ENCODE results near the gene DIRAS2. TPM values are rescaled to one million over a fixed set of nuclear protein-coding genes. Genes with fewer than 3 reads are reported as not detected.

DIRAS2 gene
- total RNA-seq, 3 donors from 2014 or later (not counting 1 experiment from before 2014, with no cell fraction given), result not detected

- ATAC-seq (no peak), DNase-seq (no peak)
- Histone ChIP-seq H3K4me3 (ENCODE audit: low read length) (no peak overlapping the region), H3K27me3 (ENCODE audit: control insufficient read depth, insufficient read depth, low read length) (no peaks in the 10 kb centered on the region), H3K36me3 (ENCODE audit: control insufficient read depth, insufficient read depth, low read length) (no peaks in the 10 kb centered on the region), H3K9me3 (ENCODE audit: control insufficient read depth, insufficient read depth, low read length) (no peaks in the 10 kb centered on the region), H3K4me1 (ENCODE audit: control insufficient read depth, insufficient read depth, low read length) (no peaks in the 10 kb centered on the region), H3K27ac (ENCODE audit: low read length) (no peak overlapping the region)
- Mint-ChIP-seq H3K27me3 (ENCODE audit: low read depth in 2 of 2) (peaks cover 3 to 32% of the 10 kb centered on the region in 2 donors), H3K4me1 (no peaks in the 10 kb centered on the region), H3K9me3 (no peaks in the 10 kb centered on the region), H3K4me3 (no peak overlapping the region), H3K36me3 (no peaks in the 10 kb centered on the region), H3K27ac (no peak overlapping the region)
- WGBS (ENCODE audit: insufficient coverage), result 87% methylated on average over 6 of the region's 6 CpGs
- intact Hi-C loops (cut with micrococcal nuclease), result no loop called here
- no peak for TF ChIP-seq CTCF (IDR thresholded peaks at IDR 0.05)
Observed at GRCh38 chr9:90680534-90680933, 37.9 kb upstream of the DIRAS2 start.

- no peak overlapping the region for H3K27ac Mint-ChIP-seq
- no peak for DNase-seq
- no peak overlapping the region for H3K27ac ChIP-seq (ENCODE audit: low read length)
- H3K9me3 ChIP-seq (ENCODE audit: control insufficient read depth, insufficient read depth, low read length), result no peaks in the 10 kb centered on the region
- H3K36me3 ChIP-seq (ENCODE audit: control insufficient read depth, insufficient read depth, low read length), result no peaks in the 10 kb centered on the region
- H3K4me3 ChIP-seq (ENCODE audit: low read length), result no peak overlapping the region
- intact Hi-C loops (cut with micrococcal nuclease), result no loop called here
- no peaks in the 10 kb centered on the region for H3K36me3 Mint-ChIP-seq
- no peak for ATAC-seq
- peaks cover 23 to 48% of the 10 kb centered on the region in 2 donors for H3K27me3 Mint-ChIP-seq (ENCODE audit: low read depth in 2 of 2)
- peaks cover 2% of the 10 kb centered on the region for H3K27me3 ChIP-seq (ENCODE audit: control insufficient read depth, insufficient read depth, low read length)
- H3K9me3 Mint-ChIP-seq, result no peaks in the 10 kb centered on the region
- H3K4me3 Mint-ChIP-seq, result no peak overlapping the region
- TF ChIP-seq CTCF (IDR thresholded peaks at IDR 0.05), result no peak
- WGBS (ENCODE audit: insufficient coverage), result 80% methylated on average over 4 of the region's 4 CpGs
- peaks cover 0 to 7% of the 10 kb centered on the region in 2 donors for H3K4me1 Mint-ChIP-seq
- H3K4me1 ChIP-seq (ENCODE audit: control insufficient read depth, insufficient read depth, low read length), result no peaks in the 10 kb centered on the region
Observed at GRCh38 chr9:90665072-90665471, 22.4 kb upstream of the DIRAS2 start.

GRCh38 chr9:90659650-90660364 lies 17.2 kb upstream of the DIRAS2 start:
- Mint-ChIP-seq H3K27me3 (ENCODE audit: low read depth in 2 of 2) (peaks cover 17 to 48% of the 10 kb centered on the region in 2 donors), H3K4me1 (peaks cover 0 to 7% of the 10 kb centered on the region in 2 donors)
- H3K27ac ChIP-seq (ENCODE audit: low read length), result no peak overlapping the region

More at GRCh38 chr9:90659650-90660364, 17.2 kb upstream of the DIRAS2 start:
- peaks cover 2% of the 10 kb centered on the region for H3K27me3 ChIP-seq (ENCODE audit: control insufficient read depth, insufficient read depth, low read length)
- WGBS (ENCODE audit: insufficient coverage), result 75% methylated on average over 2 of the region's 3 CpGs
- intact Hi-C loops (cut with micrococcal nuclease), result no loop called here
- Mint-ChIP-seq H3K4me3 (no peak overlapping the region), H3K36me3 (no peaks in the 10 kb centered on the region), H3K27ac (no peak overlapping the region), H3K9me3 (no peaks in the 10 kb centered on the region)
- no peaks in the 10 kb centered on the region for H3K36me3 ChIP-seq (ENCODE audit: control insufficient read depth, insufficient read depth, low read length)
- H3K4me3 ChIP-seq (ENCODE audit: low read length), result no peak overlapping the region
- TF ChIP-seq CTCF (IDR thresholded peaks at IDR 0.05), result no peak
- no peaks in the 10 kb centered on the region for H3K4me1 ChIP-seq (ENCODE audit: control insufficient read depth, insufficient read depth, low read length)
- H3K9me3 ChIP-seq (ENCODE audit: control insufficient read depth, insufficient read depth, low read length), result no peaks in the 10 kb centered on the region
- ATAC-seq, result no peak
- no peak for DNase-seq
